GM18907 (cell line): Measurements from ENCODE around the gene LDLRAD3.

ENCODE experiments used
- ATAC-seq: cut with Tn5 transposase; IDR thresholded peaks from one replicate; pipeline ENCODE4 v1.9.1; 2021; ENCODE audit warnings: mild to moderate bottlenecking, moderate library complexity; ENCODE audit not compliant: unreplicated experiment

LDLRAD3 gene

DNA sequence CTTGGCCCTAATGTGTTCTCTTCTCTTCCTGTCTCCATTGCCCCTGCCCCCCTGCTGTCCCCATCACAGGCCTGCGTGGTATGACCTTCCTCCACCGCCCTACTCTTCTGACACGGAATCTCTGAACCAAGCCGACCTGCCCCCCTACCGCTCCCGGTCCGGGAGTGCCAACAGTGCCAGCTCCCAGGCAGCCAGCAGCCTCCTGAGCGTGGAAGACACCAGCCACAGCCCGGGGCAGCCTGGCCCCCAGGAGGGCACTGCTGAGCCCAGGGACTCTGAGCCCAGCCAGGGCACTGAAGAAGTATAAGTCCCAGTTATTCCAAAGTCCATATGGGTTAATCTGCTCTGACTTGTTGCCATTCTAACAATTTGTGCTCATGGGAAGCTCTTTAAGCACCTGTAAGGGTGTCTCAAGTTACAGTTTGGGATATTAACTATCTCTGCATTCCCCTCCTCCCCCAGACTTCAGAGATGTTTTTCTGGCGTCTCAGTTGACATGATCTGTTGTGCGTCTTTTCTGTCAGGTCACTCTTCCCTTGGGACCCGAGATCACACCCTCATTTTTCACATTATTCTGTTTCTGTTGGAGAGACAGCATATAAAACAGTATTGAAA is 285.3 kb downstream of the LDLRAD3 start:
- no peak for ATAC-seq

DNA sequence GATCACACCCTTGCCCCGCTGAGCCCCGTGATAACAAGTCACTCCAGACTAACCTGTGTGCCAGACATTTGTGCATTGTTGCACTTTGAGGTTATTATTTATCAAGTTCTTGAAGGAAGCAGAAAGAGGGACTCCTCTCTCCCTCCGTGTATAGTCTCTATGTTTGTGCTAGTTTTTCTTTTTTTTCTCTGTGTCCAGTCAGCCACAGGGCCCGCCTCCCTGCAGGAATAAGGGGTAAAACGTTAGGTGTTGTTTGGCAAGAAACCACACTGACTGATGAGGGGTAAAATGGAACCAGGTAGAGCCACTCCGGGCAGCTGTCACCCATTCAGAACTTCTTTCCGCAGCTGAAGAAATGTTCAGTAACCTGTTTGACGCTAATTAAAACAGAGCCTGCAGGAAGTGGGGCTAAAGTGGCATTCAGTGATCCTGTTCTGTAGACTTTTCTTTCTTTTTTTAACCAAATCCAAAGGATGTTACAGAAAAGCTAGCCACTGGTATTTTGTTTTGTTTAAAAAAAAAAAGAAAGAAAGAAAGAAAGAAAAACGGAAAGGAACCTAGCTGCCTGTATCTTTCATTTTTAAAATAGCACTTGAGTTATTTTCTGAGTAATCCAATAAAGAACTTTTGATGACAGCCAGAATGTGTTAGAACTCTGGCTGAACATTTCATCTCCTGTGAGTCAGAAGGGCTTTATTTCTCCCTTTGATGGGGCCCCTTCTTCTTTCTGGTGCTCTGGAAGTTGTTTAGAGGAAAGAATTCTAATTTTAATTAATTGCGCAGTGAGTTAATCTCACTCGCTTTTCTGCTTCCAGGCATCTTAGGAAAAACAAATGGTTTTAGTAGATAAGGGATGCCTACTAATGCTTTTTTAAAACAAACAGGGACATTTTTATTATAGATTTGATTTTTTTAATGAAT is 287.2 kb downstream of the LDLRAD3 start:
- no peak for ATAC-seq

- ATAC-seq, result no peak
These were observed 289.3 kb downstream of the LDLRAD3 start for GRCh38 chr11:36233204-36233603.

DNA sequence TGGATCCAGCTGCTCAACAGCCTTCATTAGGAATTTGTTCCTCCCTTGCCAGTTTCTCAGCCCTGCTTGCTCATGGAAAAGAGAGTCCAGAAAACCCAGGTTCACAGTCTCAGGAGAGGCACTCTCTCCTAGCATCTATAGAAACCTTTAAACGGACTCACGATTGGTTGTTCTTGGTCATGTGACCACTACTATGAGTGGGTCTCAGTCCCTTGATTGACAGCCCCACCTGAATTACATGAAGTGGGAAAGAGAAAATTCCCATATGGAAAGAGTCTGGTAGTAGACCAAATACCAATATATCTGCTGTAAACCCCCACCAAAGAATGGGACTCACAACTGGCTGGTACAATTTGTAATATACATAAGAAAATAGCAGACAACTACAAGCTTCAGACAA is 291.0 kb downstream of the LDLRAD3 start:
- no peak for ATAC-seq

DNA sequence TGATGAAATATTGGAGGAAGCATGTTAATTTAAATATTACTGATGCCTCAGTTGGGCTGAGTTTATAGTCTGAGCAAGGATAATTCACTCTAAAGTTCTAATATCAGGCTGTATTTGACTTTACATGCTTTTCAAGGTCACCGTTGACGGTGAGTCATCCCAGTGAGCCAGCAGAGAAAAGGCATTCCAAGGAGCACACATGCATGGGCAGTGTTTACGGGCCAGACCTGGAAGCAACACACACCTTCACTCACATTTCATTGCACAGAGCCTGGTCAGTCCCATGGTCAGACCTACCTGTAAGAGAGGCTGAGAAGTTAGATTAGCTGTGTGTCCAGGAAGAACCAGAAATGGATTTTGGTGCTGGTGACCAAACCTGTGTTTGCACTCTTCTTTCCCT is 291.9 kb downstream of the LDLRAD3 start:
- ATAC-seq, result no peak

DNA sequence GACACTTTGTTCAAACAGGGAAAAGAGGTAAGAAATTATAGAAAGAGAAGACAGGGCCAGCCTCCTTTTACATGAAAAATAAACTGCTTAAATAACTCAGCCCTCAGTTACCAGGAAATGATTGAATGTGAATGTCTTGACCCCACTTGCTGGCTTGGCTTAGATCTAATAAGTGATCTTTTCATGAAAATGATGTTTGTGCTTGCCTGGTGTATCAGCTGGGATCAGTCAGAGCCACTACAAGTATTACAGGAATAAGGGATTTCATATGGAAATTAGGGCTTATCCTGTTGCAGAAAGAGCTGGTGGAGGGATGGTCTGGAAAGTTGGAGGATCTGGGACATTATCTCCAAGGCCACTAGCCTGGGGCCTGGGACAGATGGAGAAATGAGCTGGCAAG is 293.5 kb downstream of the LDLRAD3 start:
- ATAC-seq, result no peak

- no peak for ATAC-seq
These were observed 294.3 kb downstream of the LDLRAD3 start for GRCh38 chr11:36238036-36238631.

GRCh38 chr11:36238881-36239280 is 295.0 kb downstream of the LDLRAD3 start:
- ATAC-seq, result no peak

DNA sequence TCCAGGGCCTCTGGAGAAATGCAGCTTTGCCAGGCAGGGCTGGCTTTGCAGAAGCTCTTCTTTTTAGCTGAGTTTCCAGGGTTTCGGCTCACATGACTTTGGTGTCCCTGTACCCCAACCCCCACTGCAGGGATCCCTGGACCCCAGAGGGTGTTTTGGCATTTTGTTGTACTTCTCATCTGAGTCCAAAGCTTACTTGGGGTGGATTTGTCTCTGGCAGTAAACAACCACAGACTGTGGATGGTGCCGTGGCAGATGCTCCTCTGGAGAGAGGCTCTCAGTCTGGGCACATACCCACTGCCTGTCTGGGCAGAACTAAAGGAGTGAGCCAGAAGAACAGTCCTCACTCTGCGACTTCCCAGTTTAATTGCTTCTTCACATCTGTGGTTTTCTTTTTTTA is 295.8 kb downstream of the LDLRAD3 start:
- ATAC-seq, result no peak

GRCh38 chr11:36240173-36240572 is 296.3 kb downstream of the LDLRAD3 start:
- no peak for ATAC-seq

DNA sequence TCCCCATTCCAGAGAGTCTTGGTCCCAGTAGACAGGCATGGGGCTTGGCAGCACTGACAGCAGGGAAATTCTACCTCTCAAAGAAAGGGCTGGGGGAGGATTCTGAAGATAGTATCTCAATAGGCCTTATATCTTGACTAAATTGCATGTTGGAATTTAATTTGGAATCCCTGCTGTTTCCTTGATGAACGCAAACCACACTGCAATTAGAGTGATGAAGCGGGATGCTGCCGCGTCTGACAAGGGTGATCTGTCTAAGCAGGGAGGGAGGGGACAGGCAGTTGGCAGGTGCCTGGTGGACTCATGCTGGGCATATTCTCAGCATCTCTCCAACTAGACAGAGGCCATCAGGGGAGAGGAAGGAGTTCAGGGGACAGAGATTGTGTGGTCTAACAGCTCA is 296.9 kb downstream of the LDLRAD3 start:
- no peak for ATAC-seq

- no peak for ATAC-seq
These were observed 297.6 kb downstream of the LDLRAD3 start for GRCh38 chr11:36241497-36241896.

GRCh38 chr11:36243641-36244040 is 299.8 kb downstream of the LDLRAD3 start:
- ATAC-seq, result no peak

DNA sequence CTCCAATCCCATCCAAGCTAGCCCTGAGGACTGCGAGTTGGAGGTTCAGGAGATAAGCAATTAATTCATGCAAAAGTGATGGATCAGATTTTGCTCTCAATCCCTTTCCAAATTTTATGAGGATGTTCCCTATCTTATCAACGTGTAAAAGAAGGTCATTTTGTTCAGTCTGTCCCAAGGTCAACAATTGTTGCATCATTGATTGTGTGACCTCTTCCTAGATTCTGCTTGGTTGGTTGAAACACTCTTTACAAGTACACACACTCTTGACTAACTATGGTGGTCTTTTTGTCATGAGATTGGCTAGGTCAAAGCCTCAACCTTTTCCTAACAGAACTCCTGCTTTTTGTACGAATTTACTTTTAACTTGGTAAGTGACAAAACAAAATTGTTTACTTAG is 303.6 kb downstream of the LDLRAD3 start:
- no peak for ATAC-seq

DNA sequence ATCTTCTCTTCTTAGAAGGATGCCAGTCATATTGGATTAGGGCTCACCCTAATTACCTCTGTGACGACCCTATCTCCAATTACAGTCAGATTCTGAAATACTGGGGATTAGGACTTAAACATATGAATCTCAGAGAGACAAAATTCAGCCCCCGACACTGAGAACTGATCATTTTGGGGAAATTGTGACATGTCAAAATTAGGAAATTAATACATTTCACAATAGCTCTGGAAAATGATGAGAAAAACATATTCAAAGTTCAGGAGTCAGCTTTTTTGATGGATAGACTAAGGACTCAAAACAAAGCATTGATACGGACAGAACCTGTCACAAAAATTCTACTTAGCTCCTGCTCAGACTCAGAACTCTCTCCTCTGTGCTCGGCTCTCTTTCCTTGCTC is 304.6 kb downstream of the LDLRAD3 start:
- ATAC-seq, result no peak

DNA sequence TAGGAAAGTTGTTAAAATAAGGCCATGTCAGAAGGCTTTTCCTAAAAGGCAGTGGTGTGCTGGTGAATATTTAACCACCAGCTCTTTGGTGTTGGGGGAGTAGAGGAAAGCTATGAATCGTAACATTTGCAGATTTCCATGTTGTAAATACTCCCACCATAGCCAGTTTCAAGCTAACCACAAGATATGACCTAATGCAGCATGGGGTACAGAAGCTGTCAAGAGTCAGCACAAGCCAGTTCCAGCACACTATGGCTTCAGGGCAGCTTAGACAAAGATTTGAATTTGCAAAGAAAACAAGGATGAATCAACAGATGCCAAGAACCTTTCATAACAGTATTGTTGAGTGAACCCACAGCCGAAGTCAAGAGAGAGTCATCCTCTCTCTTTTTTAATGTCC is 305.4 kb downstream of the LDLRAD3 start:
- ATAC-seq, result no peak

DNA sequence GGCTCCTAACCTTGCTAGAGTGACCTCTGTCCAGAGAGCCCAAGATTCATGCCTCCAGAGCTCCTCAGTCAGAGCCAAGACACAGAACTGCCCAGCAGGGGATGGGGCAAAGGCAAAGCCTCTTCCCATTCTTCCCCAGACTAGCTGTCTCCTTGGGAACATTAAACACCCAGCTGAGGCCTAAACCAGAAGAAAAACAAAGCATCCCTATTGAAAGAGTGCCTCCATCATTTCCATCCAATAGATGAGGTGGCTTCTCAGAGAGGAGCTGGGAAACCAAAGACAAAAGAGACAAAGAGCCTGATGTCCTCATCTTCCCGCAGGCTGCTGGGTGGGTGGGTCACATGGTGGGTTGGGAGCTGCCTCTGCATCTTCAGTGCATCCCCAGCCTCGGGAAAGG is 308.0 kb downstream of the LDLRAD3 start:
- no peak for ATAC-seq

DNA sequence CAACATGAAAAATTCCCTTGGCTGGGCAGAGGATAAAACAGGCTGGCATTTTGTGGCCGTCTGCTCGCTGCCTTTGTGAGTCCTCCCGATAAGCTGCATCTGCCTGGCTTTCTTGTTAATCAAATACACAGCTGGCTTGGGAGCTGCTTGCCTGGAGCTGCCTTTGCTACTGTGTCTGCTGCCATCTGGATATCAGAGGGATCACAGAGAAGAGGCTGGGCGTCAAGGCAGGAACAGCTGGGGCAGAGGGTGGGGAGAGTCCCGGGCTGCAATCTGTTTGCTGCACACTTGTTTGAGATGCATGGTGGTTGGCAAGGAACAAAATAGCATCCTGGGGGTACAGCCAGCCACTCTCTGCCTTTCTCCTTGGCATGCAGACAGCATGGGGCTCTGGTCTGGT is 309.4 kb downstream of the LDLRAD3 start:
- no peak for ATAC-seq

- ATAC-seq, result no peak
These were observed 310.9 kb downstream of the LDLRAD3 start for GRCh38 chr11:36254713-36255112.

GRCh38 chr11:36257351-36257750 is 313.5 kb downstream of the LDLRAD3 start:
- ATAC-seq, result no peak

DNA sequence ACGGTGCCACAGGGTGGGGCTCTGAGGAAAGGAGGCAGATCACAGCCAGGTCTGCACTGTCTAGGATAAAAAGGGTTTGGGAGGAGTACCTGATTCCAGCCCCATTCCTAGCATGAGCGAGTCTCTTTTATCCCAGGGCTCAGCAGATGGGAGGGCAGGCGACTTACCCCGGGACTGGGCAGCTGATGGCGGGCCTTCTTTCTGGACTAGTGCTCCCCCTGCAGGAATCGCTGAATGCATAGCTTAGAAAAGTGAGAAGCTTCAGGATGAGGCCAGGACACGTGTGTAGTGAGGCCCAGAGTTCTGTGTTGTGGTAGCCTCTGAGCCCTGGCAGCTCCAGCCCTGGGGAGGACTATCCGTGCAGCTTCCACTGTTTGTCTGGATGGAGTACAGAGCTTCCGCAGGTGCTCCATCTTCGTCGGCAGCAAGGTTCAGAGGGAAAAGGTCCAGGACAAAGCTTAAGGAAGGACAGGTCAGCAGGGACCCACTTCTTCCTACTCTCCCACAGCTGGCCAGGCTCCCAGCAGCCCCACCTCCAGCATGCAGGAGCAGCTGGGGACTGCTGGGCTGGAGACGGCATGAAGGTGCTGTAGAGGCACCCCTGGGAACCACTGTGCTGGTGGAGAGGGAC is 315.0 kb downstream of the LDLRAD3 start:
- ATAC-seq, result no peak

- ATAC-seq, result no peak
These were observed 317.2 kb downstream of the LDLRAD3 start for GRCh38 chr11:36261094-36261493.
